ENCODE data around the gene ASPG.
"Not testable (repeated sequence)": the region's sequence is repeated elsewhere in the genome, so short reads cannot be mapped to it uniquely, and the experiment has no call there.

The ASPG gene

DNA sequence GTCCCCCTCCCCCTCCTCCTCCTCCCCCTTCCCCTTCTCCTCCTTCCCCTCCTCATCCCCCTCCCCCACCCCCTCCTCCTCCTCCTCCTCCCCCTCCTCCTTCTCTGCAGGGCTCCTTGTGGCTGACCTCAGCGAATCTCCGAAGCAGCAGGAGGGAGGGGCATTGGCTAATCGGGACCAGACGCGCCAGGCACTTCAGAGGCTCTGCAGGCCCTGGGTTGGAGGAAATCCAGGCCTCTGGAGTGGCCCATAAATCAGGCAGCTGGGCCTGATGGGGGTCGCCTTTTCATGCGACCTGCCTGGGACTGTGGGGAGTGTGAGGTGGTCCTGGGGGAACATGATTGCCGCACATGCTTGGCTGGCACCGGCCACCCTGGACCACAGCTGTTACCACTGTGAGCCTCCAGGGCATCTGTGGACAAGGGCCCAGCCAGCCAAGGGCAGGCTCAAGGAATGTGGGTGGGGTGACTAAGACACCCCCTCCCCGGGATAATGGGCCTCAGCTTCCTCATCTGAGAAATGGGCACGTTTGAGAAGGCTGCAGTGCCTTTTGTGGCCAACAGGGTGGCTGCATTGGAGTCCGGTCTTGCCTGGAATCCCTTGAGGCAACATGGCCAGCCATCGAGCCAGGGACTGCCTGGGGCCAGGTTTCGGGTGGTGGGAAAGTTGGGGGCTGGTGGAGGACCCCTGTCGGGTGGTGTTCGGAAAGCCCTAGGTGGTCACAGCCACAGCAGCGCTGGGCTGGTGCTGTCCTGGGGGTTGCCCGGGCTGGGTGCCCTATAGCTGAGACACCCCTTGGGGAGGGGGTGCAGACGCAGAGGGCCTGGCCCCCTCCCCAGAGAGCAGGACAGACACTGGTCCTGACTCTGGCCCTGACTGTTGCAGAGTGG lies 64.9 kb downstream of the ASPG start:
- no peak for DNase-seq

GRCh38 chr14:104151026-104151381 lies 65.5 kb downstream of the ASPG start:
- no peak for DNase-seq

DNA sequence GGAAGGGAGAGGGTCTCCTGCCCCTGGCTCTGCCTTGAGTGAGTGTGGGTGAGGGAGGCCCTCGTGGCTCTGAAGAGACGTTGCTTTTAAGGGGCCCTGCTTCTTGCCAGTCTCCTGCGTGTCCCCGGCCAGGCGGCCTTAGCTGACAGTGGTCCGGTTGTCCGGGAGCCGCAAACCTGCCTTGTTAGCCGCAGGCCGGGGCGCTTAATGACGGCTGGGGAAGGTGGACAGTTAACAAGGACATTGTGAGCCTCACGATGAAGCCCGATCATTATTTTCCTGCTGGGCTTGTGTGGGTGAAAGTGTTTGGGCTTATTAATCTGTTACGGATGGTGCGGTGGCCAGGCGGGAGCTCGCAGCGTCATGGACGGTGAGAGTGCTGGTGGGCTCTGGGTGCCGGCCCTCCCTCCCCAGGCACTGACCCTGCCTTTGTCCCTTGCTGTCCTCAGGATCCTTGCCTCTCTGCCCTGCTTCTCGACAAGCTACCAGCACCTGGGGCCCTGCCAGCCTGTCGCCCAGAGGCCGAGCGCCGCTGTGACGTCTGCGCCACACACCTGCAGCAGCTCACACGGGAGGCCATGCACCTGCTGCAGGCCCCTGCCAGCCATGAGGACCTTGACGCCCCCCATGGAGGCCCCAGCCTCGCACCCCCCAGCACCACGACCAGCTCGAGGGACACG lies 66.2 kb downstream of the ASPG start:
- DNase-seq: no peak

DNA sequence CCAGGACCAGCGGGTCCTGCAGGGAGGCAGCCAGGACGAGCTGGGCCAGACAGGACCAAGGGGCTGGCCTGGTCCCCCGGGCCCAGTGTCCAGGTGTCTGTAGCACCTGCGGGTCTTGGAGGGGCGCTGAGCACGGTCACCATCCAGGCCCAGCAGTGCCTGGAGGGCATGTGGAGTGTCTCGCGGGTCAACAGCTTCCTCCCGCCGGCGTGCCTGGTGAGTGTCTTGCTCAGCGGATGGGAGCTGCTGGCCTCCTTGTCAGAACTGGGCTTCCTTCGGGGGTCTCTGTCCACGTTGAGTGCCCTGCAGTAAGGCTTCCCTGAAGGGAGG lies 66.7 kb downstream of the ASPG start:
- DNase-seq: no peak

DNA sequence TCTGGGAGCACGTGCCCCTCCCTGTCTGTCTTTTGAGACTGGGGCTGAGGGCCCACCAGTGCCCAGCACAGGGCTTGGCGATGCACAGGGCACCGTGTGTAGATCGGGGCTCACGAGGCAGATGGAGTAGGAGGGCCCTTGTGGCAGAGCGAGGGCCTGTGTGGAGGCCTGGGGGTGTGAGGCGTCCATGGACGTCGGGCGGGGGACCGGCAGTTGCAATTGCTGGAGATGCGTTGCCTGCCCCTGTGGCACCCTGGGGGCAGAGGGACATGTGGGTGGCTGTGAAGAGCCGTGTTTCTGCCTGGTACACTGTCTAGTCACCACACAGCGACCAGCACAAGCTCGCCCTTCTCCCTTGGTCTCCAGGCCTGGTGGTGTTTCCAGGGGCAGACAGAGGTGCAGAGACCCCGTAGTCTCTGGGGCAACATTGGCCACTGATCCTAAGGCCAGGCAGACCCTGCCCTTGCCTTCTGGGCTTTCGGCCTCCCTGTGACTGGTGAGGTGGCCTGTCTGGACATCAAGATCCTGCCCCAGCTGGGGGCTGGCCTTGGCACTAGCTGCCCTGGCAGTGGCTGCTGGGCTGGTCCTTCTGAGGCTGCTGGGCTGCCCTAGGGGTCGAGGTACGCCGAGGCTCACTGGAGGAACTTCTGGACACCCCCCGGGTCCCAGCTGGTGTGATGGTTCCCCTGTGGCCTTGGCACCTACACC lies 67.3 kb downstream of the ASPG start:
- DNase-seq: no peak

DNA sequence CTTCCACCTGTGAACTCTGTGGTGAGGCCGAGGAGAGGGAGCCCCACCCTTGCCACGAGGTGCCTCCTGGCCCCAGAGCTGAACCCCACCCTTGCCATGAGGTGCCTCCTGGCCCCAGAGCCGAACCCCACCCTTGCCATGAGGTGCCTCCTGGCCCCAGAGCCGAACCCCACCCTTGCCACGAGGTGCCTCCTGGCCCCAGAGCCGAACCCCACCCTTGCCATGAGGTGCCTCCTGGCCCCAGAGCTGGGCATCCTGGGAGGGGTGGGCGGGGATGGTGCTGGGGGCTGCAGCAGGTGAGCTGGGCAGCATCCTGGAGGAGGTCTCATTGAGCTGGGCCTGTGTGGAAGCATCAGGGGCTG lies 67.9 kb downstream of the ASPG start:
- not testable (repeated sequence) for DNase-seq

DNA sequence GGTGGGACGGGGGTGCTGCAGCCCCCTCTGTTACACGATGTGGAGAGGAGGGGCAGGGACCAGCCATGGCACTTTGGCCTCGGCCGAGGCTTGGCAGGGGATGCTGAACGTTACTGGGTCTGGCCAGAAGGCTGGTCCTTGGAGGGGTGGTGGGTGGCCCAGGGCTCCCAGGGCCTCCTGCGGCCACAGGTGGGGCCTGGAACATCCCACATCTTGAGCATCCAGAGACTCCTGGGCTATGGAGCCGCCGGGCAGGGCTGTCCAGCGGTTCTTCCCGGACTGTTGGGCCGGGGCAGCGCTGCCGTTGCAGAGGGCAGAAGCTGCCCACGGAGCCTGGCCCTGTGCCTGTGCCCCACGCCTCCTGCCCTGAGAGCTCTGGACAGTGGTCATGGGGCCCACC lies 68.7 kb downstream of the ASPG start:
- no peak for DNase-seq

- DNase-seq: no peak
These were observed 70.0 kb downstream of the ASPG start for GRCh38 chr14:104155513-104155912.

DNA sequence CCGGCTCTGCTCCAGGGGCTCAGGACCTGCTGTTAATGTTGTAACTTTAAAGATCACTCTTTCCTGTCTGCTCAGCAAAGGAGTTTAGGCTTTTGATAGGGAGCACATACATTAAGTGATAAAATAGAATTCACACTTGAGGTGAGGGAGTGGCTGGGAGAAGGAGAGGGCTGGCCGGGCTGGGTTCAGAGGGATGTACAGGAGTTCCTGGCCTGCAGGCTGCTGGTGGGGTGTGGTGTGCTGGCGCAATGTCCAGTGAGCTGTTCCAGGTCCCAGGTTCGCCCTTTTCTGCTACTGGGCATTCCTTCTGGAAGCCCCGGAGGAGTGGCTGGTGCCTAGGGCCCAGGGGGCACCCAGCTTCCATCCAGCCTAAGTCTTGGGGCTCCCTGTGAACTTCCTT lies 70.6 kb downstream of the ASPG start:
- DNase-seq: no peak

DNA sequence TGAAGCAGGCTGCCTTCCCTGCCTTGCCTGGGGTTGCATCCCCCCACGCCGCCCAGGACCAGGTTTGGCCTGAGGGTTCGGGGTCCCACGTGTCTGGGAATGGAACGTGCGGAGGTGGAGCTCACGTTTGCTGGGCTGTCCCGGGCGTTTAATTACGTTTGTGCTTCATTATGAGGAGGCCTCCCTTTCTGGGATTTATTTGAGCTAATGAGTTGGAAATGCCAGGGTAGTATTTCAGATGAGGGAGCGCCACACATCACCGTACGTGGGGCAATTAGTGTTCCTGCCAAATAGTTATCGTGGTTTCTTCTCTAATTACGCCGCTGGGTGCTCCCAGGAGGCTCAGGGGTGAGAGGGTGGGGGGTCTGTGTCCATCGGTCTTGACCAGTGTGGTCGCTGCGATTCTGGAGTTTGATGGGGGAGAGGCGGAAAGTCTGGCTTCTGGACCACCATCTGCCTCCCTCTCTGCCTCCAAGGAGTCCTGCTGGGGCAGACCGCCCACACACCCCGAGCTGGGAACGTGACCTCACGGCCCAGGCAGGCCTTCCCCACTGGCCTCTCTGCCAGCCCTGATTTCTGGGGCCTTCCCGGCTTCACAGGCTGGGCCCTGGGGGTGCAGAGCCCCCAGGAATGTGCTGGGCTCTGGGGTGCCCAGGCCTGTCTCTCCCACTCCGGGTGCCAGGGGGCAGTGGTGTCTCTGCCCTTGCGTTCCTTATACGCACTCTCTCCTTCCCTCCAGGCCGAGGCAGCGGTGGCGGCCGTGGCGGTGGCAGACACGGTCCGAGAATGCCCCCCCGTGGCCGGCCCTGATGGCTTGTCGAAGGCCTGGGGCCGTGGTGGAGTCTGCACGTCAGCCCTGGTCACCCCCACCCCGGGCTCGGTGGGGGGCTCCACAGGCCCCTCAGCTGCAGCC lies 71.8 kb downstream of the ASPG start:
- DNase-seq: no peak

DNA sequence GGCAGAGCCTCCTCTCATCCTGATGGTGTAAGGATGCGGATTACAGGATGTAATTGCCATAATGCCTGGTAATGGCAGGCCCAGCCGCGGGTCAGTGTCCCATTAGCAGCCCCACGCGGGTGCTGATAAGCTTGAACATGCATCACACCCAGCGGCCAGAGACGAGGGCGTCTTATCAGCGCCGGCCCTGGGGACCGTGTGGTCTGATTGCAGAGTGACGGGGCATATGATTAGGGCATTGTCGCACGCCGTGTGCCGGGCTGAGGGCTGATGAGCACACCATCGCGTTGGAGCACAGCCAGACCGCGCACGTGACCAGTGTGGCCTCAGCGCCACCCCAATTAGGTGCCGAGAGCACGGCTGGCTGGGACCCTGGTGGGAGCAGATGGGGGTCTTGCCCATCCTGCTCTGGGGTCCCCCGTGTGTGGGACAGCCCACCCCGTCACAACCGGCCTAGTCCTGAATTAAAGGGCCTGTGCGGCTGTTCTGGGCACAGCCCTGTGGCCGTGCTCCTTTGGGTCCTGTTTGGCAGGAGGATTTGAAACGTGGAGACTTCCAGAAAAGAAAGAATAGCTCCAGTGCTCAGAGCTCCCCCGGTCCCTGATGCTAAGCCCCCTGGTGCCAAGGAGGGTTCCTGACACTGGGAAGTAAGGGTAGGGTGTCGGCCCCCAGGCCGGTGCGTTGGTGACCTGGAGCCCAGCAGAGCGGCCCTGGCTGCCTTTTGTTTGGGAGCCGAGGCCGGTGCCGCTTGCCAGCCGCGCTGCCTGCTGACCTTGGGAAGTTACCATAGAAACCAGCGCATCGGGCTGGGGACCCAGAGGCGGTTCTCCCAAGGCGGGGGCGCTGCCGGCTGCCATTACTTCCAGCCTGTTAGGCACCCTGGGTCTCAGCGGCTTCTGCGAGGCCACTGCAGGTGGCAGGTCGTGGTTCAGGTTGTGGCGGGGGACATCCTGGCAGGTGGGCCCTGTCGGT lies 73.6 kb downstream of the ASPG start:
- no peak for DNase-seq

GRCh38 chr14:104159990-104160389 lies 74.5 kb downstream of the ASPG start:
- DNase-seq: no peak

- DNase-seq: no peak
These were observed 76.3 kb downstream of the ASPG start for GRCh38 chr14:104161602-104162367.

DNA sequence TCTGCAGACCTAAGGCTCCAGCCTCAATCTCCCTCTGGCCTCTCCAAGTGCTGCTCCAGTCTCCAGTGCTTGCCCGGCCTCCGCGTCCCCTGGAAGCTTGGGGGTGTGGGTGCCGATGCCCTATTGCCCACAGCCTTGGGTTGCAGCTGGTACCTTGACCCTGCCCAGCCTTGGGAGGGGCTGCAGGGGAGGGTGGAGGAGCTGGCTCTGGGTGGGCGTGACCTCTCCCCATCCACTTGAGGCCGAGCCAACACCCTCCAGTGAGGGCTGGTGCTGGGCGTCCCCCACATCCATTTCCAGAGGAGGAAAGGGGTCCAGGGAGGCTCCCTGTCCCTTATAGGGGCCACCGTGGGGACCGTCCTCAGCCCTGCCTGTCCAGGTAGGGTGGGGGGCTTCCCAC lies 77.0 kb downstream of the ASPG start:
- DNase-seq: no peak

- no peak for DNase-seq
These were observed 78.0 kb downstream of the ASPG start for GRCh38 chr14:104163541-104163940.

- no peak for DNase-seq
These were observed 78.5 kb downstream of the ASPG start for GRCh38 chr14:104164041-104164440.

DNA sequence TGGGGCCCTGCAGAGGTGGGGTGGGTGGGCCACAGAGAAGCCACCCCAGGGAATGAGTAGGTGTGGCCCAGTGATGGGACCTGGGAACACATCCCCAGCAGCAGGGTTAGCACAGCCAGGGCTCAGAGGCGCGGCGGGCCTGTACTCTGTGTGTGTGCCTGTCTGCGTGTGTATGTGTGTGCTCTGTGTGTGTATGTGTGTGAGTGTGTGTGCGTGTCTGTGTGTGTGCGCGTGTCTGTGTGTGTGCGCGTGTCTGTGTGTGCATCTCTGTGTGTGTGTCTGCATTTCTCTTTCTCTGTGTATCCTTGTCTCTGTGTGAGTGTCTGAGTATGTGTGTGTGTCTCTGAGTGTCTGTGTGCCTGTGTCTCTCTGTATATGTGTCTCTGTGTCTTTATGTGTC lies 79.0 kb downstream of the ASPG start:
- no peak for DNase-seq
